ENCODE results near the gene UNC5B. TPM values are rescaled to one million over a fixed set of nuclear protein-coding genes. Genes with fewer than 3 reads are reported as not detected.

The UNC5B gene
- total and polyA plus RNA-seq, 2 donors (not counting 1 experiment from before 2014, with no cell fraction given) = 2.5 to 60.8 TPM

GRCh38 chr10:71285180-71285545 lies 72.8 kb downstream of the UNC5B start:
- Histone ChIP-seq H4K20me1 (ENCODE audit: control insufficient read depth, extremely low read depth, insufficient read depth, low read length) (no peaks in the 10 kb centered on the region), H2AFZ (ENCODE audit: low read length) (no peak overlapping the region), H3K36me3 (ENCODE audit: control insufficient read depth, insufficient read depth, low read length) (no peaks in the 10 kb centered on the region), H3K27me3 (ENCODE audit: control insufficient read depth, insufficient read depth, low read length) (no peaks in the 10 kb centered on the region), H3K79me2 (ENCODE audit: control insufficient read depth, insufficient read depth, low read length) (no peaks in the 10 kb centered on the region), H3K4me1 (ENCODE audit: control insufficient read depth, extremely low read depth, insufficient read depth, low read length) (no peaks in the 10 kb centered on the region), H3K9ac (ENCODE audit: insufficient read depth, low read length) (no peak overlapping the region), H3K27ac (ENCODE audit: insufficient read depth, low read length) (no peak overlapping the region), H3K4me3 (replicated peaks in 1 of 4; ENCODE audit: control extremely low read depth in 1 of 4, insufficient read depth in 1 of 4, low read depth in 3 of 4, low read length in 4 of 4) (no peak overlapping the region), H3K4me2 (ENCODE audit: extremely low read depth, insufficient read depth, low read length) (no peak overlapping the region), H3K9me3 (ENCODE audit: control insufficient read depth, insufficient read depth, low read depth, low read length) (no peaks in the 10 kb centered on the region)
- peak; percentile 16 to 37 for DNase-seq (ENCODE audit: low read depth in 2 of 2)
- TF ChIP-seq CTCF (conservative IDR thresholded peaks at IDR 0.05 in 1 of 2, IDR thresholded peaks at IDR 0.05 in 1 of 2; ENCODE audit: low read depth in 1 of 2, low read length in 2 of 2) (peak; percentile 66 to 70), EZH2 (IDR thresholded peaks at IDR 0.05; ENCODE audit: low read length, missing control alignments) (no peak)

GRCh38 chr10:71285986-71286385 lies 73.6 kb downstream of the UNC5B start:
- Histone ChIP-seq H3K9me3 (ENCODE audit: control insufficient read depth, insufficient read depth, low read depth, low read length) (no peaks in the 10 kb centered on the region), H3K4me1 (ENCODE audit: control insufficient read depth, extremely low read depth, insufficient read depth, low read length) (no peaks in the 10 kb centered on the region), H3K27ac (ENCODE audit: insufficient read depth, low read length) (no peak overlapping the region), H3K4me3 (replicated peaks in 1 of 4; ENCODE audit: control extremely low read depth in 1 of 4, insufficient read depth in 1 of 4, low read depth in 3 of 4, low read length in 4 of 4) (no peak overlapping the region), H3K27me3 (ENCODE audit: control insufficient read depth, insufficient read depth, low read length) (no peaks in the 10 kb centered on the region), H2AFZ (ENCODE audit: low read length) (no peak overlapping the region), H4K20me1 (ENCODE audit: control insufficient read depth, extremely low read depth, insufficient read depth, low read length) (no peaks in the 10 kb centered on the region), H3K9ac (ENCODE audit: insufficient read depth, low read length) (no peak overlapping the region), H3K36me3 (ENCODE audit: control insufficient read depth, insufficient read depth, low read length) (no peaks in the 10 kb centered on the region), H3K4me2 (ENCODE audit: extremely low read depth, insufficient read depth, low read length) (no peak overlapping the region), H3K79me2 (ENCODE audit: control insufficient read depth, insufficient read depth, low read length) (no peaks in the 10 kb centered on the region)
- TF ChIP-seq CTCF (conservative IDR thresholded peaks at IDR 0.05 in 1 of 2, IDR thresholded peaks at IDR 0.05 in 1 of 2; ENCODE audit: low read depth in 1 of 2, low read length in 2 of 2) = no peak
- TF ChIP-seq EZH2 (IDR thresholded peaks at IDR 0.05; ENCODE audit: low read length, missing control alignments) = no peak
- DNase-seq (ENCODE audit: low read depth in 2 of 2) = no peak

- Histone ChIP-seq H3K9me3 (ENCODE audit: control insufficient read depth, insufficient read depth, low read depth, low read length) (no peaks in the 10 kb centered on the region), H3K36me3 (ENCODE audit: control insufficient read depth, insufficient read depth, low read length) (no peaks in the 10 kb centered on the region)
- no peak for TF ChIP-seq CTCF (conservative IDR thresholded peaks at IDR 0.05 in 1 of 2, IDR thresholded peaks at IDR 0.05 in 1 of 2; ENCODE audit: low read depth in 1 of 2, low read length in 2 of 2)
These were observed 74.3 kb downstream of the UNC5B start for GRCh38 chr10:71286521-71287294.

More at GRCh38 chr10:71286521-71287294, 74.3 kb downstream of the UNC5B start:
- Histone ChIP-seq H2AFZ (ENCODE audit: low read length) (no peak overlapping the region), H3K27me3 (ENCODE audit: control insufficient read depth, insufficient read depth, low read length) (no peaks in the 10 kb centered on the region), H3K79me2 (ENCODE audit: control insufficient read depth, insufficient read depth, low read length) (no peaks in the 10 kb centered on the region), H3K4me2 (ENCODE audit: extremely low read depth, insufficient read depth, low read length) (no peak overlapping the region), H3K4me1 (ENCODE audit: control insufficient read depth, extremely low read depth, insufficient read depth, low read length) (no peaks in the 10 kb centered on the region), H3K9ac (ENCODE audit: insufficient read depth, low read length) (no peak overlapping the region), H4K20me1 (ENCODE audit: control insufficient read depth, extremely low read depth, insufficient read depth, low read length) (no peaks in the 10 kb centered on the region), H3K27ac (ENCODE audit: insufficient read depth, low read length) (no peak overlapping the region), H3K4me3 (replicated peaks in 1 of 4; ENCODE audit: control extremely low read depth in 1 of 4, insufficient read depth in 1 of 4, low read depth in 3 of 4, low read length in 4 of 4) (no peak overlapping the region)
- DNase-seq (ENCODE audit: low read depth in 2 of 2) = no peak

Data from fibroblast of lung (primary cell).